GM06990 (cell line): ENCODE results near the gene RAB36.

ENCODE experiments used
- DNase-seq: peaks from one replicate; pipeline ENCODE4 v3.0.0-alpha.2; 2011; ENCODE audit not compliant: insufficient read length; ENCODE audit errors: extremely low read depth
- H3K27me3 ChIP-seq: replicated peaks from 2 replicates; pipeline ENCODE4 v1.6.0; 2011; ENCODE audit warnings: low read length; ENCODE audit not compliant: control insufficient read depth, insufficient read depth
- H3K36me3 ChIP-seq: 2 replicates; pipeline ENCODE4 v1.5.1; 2011; ENCODE audit warnings: low read length; ENCODE audit not compliant: control insufficient read depth, insufficient read depth
- H3K4me3 ChIP-seq: replicated peaks from 2 replicates; pipeline ENCODE4 v1.5.1; 2011; ENCODE audit warnings: low read depth, mild to moderate bottlenecking, control low read depth, low read length
- CTCF ChIP-seq: IDR thresholded peaks from 2 replicates; pipeline ENCODE4 v1.5.1; 2011; ENCODE audit warnings: low read length, control low read depth, mild to moderate bottlenecking, inconsistent platforms; ENCODE audit not compliant: insufficient read depth, poor library complexity, severe bottlenecking

Gene RAB36

GRCh38 chr22:23103199-23103954 lies 41.9 kb upstream of the RAB36 start:
- no peak for DNase-seq
- no peaks in the 10 kb centered on the region for H3K36me3 ChIP-seq
- no peak for TF ChIP-seq CTCF
- H3K27me3 ChIP-seq: no peaks in the 10 kb centered on the region
- no peak overlapping the region for H3K4me3 ChIP-seq

GRCh38 chr22:23104187-23104971 lies 40.9 kb upstream of the RAB36 start:
- Histone ChIP-seq H3K4me3 (no peak overlapping the region), H3K27me3 (no peaks in the 10 kb centered on the region), H3K36me3 (no peaks in the 10 kb centered on the region)
- no peak for TF ChIP-seq CTCF
- DNase-seq: no peak

GRCh38 chr22:23105304-23105703 lies 40.0 kb upstream of the RAB36 start:
- Histone ChIP-seq H3K27me3 (no peaks in the 10 kb centered on the region), H3K4me3 (no peak overlapping the region), H3K36me3 (no peaks in the 10 kb centered on the region)
- DNase-seq: no peak
- no peak for TF ChIP-seq CTCF

- no peak for DNase-seq
- no peak overlapping the region for H3K4me3 ChIP-seq
- TF ChIP-seq CTCF: no peak
- no peaks in the 10 kb centered on the region for H3K36me3 ChIP-seq
- H3K27me3 ChIP-seq: no peaks in the 10 kb centered on the region
Measured at GRCh38 chr22:23105919-23106318, 39.4 kb upstream of the RAB36 start.

- TF ChIP-seq CTCF: no peak
- DNase-seq: no peak
- H3K4me3 ChIP-seq: no peak overlapping the region
- H3K36me3 ChIP-seq: no peaks in the 10 kb centered on the region
- H3K27me3 ChIP-seq: no peaks in the 10 kb centered on the region
Measured at GRCh38 chr22:23106344-23106743, 38.9 kb upstream of the RAB36 start.
